ENCODE results near the gene DNLZ.

DNLZ gene

DNA sequence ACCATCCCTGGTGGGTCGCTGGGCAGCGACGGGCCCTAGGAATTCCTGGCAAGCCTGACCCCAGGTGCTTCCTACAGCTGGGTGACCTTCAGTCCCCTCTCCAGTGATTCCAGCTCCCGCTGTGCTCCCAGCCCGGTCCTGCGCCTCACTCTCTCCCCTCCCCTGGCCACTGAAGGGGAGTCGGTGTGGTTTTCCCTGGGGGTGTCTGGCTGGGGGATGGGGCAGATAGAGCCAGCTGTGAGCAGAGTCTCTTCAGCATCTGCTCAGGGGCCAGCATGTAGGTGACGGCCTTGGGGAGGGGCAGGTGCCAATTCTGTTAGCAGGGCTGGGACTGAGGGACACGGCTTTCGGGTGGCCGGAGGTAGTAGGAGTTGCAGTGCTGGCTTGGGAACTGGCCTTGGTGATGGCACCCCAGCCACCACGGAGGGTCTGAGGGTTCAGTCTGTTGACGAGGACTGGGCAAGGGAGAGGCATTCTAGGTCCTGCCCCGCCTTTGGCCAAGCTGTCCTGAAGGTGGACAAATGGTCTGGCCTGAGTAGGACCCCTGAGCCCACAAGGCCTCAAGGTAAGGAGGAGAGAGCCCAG lies 33.0 kb downstream of the DNLZ start:
- TF ChIP-seq, protein P1, sequence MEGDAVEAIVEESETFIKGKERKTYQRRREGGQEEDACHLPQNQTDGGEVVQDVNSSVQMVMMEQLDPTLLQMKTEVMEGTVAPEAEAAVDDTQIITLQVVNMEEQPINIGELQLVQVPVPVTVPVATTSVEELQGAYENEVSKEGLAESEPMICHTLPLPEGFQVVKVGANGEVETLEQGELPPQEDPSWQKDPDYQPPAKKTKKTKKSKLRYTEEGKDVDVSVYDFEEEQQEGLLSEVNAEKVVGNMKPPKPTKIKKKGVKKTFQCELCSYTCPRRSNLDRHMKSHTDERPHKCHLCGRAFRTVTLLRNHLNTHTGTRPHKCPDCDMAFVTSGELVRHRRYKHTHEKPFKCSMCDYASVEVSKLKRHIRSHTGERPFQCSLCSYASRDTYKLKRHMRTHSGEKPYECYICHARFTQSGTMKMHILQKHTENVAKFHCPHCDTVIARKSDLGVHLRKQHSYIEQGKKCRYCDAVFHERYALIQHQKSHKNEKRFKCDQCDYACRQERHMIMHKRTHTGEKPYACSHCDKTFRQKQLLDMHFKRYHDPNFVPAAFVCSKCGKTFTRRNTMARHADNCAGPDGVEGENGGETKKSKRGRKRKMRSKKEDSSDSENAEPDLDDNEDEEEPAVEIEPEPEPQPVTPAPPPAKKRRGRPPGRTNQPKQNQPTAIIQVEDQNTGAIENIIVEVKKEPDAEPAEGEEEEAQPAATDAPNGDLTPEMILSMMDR (IDR thresholded peaks at IDR 0.05; ENCODE audit: low read depth, low read length, missing control alignments), result no peak
- DNase-seq (ENCODE audit: low read depth), result no peak
- H3K4me3 ChIP-seq (ENCODE audit: low read depth, low read length), result no peak overlapping the region

GRCh38 chr9:136329636-136330405 lies 33.7 kb downstream of the DNLZ start:
- no peak overlapping the region for H3K4me3 ChIP-seq (ENCODE audit: low read depth, low read length)
- DNase-seq (ENCODE audit: low read depth), result no peak
- TF ChIP-seq, protein P1 (IDR thresholded peaks at IDR 0.05; ENCODE audit: low read depth, low read length, missing control alignments), result no peak

- no peak overlapping the region for H3K4me3 ChIP-seq (ENCODE audit: low read depth, low read length)
- TF ChIP-seq, protein P1 (IDR thresholded peaks at IDR 0.05; ENCODE audit: low read depth, low read length, missing control alignments), result no peak
- no peak for DNase-seq (ENCODE audit: low read depth)
These were observed 34.3 kb downstream of the DNLZ start for GRCh38 chr9:136329211-136329627.

- DNase-seq (ENCODE audit: low read depth), result no peak
- TF ChIP-seq, protein P1 (IDR thresholded peaks at IDR 0.05; ENCODE audit: low read depth, low read length, missing control alignments), result no peak
- no peak overlapping the region for H3K4me3 ChIP-seq (ENCODE audit: low read depth, low read length)
These were observed 34.9 kb downstream of the DNLZ start for GRCh38 chr9:136328622-136329041.

DNA sequence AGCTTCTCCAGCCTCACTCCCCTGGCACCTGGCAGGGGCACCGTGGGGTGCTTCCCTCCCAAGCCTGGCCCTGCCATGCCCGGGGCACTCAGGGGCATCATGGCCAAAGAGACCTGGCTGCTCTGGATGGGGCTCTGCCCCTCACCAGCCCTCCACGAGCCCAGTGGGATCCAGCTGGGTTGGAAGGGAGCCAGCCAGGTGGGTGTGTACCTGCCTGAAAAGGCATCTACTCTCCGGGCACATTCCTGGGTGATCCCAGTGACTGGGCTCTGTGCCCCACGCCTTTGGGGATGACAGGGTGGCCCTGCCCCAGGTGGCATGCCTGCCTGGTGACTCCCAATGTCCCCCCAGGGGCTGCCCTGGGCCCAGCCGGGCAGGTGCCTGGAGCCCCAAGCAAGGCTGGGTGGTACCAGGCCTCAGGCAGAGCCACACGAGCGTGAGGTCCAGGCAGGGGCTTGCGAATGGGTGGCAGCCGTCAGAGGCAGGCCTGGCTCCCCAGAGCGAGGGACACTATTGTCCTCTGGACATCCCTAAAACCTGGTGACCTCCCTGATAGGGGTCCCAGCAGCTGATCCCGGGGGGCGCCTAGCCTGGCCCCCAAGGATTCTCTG lies 35.4 kb downstream of the DNLZ start:
- no peak for DNase-seq (ENCODE audit: low read depth)
- H3K4me3 ChIP-seq (ENCODE audit: low read depth, low read length), result no peak overlapping the region
- TF ChIP-seq, protein P1 (IDR thresholded peaks at IDR 0.05; ENCODE audit: low read depth, low read length, missing control alignments), result no peak

GRCh38 chr9:136327304-136327974 lies 36.1 kb downstream of the DNLZ start, which contains the start of gene GPSM1:
Gene GPSM1 (plus strand): TSS chr9:136327539. CDS start chr9:136327696, 157 bp downstream.
- TF ChIP-seq, protein P1 (IDR thresholded peaks at IDR 0.05; ENCODE audit: low read depth, low read length, missing control alignments), result no peak
- no peak for DNase-seq (ENCODE audit: low read depth)
- no peak within 1 kb of the TSS for H3K4me3 ChIP-seq (ENCODE audit: low read depth, low read length)

Data from GM12864 (cell line).